ENCODE measurements around the gene NOL4. TPM values are rescaled to one million over a fixed set of nuclear protein-coding genes. Genes with fewer than 3 reads are reported as not detected.

NOL4 gene
- total and polyA plus RNA-seq, 2 of the 8 experiments (the other 6 are each of a cell fraction or from before 2014, with no cell fraction given) = 0.18 to 2.6 TPM

DNA sequence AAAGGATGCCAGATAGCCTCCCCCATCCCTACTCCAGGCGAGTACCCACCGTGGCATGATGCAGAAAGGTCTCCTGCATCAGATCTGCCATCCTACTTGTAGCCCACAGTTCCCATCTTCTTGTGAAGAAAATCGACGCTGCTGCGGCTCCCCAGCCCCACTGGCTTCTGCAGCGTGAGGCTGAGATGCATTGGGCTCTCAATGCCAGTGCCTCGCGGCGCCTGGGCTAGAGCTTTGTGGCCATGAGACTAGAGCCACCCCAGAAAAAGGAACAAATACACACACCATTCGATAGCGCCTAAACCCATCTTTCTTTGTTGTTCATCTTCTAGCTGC lies 2.8 kb downstream of the NOL4 start:
- Histone ChIP-seq H3K27me3 (replicated peaks in 1 of 4; ENCODE audit: control insufficient read depth in 3 of 4, extremely low read depth in 1 of 4, insufficient read depth in 3 of 4, low read length in 3 of 4) (peaks cover 8 to 41% (median 26%) of the 10 kb centered on the region in 4 experiments; a peak in 6 of 7 replicates), H3K79me2 (ENCODE audit: control insufficient read depth in 1 of 2, insufficient read depth in 2 of 2, low read length in 2 of 2) (no peaks in the 10 kb centered on the region), H2BK12ac (ENCODE audit: low read depth, low read length) (no peak overlapping the region), H3K23ac (ENCODE audit: insufficient read length) (no peak overlapping the region), H3K4me3 (ENCODE audit: extremely low read depth in 1 of 4, insufficient read depth in 2 of 4, low read depth in 3 of 4, low read length in 4 of 4) (peak overlapping the region; percentile 49 to 73 (median 62)), H3K4ac (replicated peaks; ENCODE audit: insufficient read length, low read depth, low read length) (no peak overlapping the region), H3K9me3 (ENCODE audit: insufficient read depth in 2 of 2, low read depth in 1 of 2, low read length in 1 of 2) (no peaks in the 10 kb centered on the region), H3K4me1 (replicated peaks in 1 of 4; ENCODE audit: control insufficient read depth in 3 of 4, insufficient read depth in 4 of 4, low read length in 3 of 4) (peaks cover 3 to 6% (median 4%) of the 10 kb centered on the region in 4 experiments; a peak in 6 of 7 replicates), H2BK15ac (ENCODE audit: low read length) (no peak overlapping the region), H3K14ac (ENCODE audit: insufficient read length) (no peak overlapping the region), H4K8ac (ENCODE audit: extremely low read depth, insufficient read depth, low read length) (peak overlapping the region; percentile 66), H4K91ac (replicated peaks; ENCODE audit: insufficient read length, low read length) (no peak overlapping the region), H2BK5ac (ENCODE audit: low read depth, low read length) (no peak overlapping the region), H2BK120ac (replicated peaks; ENCODE audit: low read depth, low read length) (no peak overlapping the region), H3K36me3 (ENCODE audit: control insufficient read depth in 2 of 4, insufficient read depth in 4 of 4, low read length in 3 of 4) (no peaks in the 10 kb centered on the region), H2AK5ac (ENCODE audit: low read depth, low read length) (no peak overlapping the region), H3K23me2 (ENCODE audit: low read depth, low read length) (peaks cover 25% of the 10 kb centered on the region), H3K79me1 (ENCODE audit: low read depth, low read length) (no peaks in the 10 kb centered on the region), H3K9ac (replicated peaks in 1 of 4; ENCODE audit: extremely low read depth in 1 of 4, low read depth in 3 of 4, low read length in 3 of 4) (no peak overlapping the region; a peak in 1 of 7 replicates), H3K56ac (replicated peaks; ENCODE audit: insufficient read length, low read depth, low read length) (no peak overlapping the region), H4K20me1 (replicated peaks in 1 of 2; ENCODE audit: control insufficient read depth in 1 of 2, insufficient read depth in 2 of 2, low read length in 2 of 2) (no peaks in the 10 kb centered on the region), H4K5ac (ENCODE audit: insufficient read length, low read depth, low read length) (no peak overlapping the region), H3K27ac (ENCODE audit: low read depth, low read length) (no peak overlapping the region), H3K4me2 (ENCODE audit: insufficient read depth in 1 of 2, low read depth in 2 of 2, low read length in 2 of 2) (peak overlapping the region; percentile 79 to 100), H2BK20ac (ENCODE audit: low read length) (0 out of 2 replicates have a peak overlapping the region, but pooled peaks have one; percentile 27), H2AFZ (ENCODE audit: low read length) (peak overlapping the region; percentile 84), H3K18ac (ENCODE audit: extremely low read depth, low read length) (peak overlapping the region; percentile 68; the same call in 1 of the 2 replicates)
- ChIA-PET CTCF (ENCODE audit: partially characterized antibody) (interaction anchor here (0.7 to 2.5 kb wide), 5 partner anchors 11 to 102 kb away, joined by 3 to 11 read pairs (median 4); no protein-coding TSS in a partner anchor), POLR2A (ENCODE audit: partially characterized antibody) (no interaction called here)
- FAIRE-seq (no peak), DNase-seq (ENCODE audit: low read depth in 1 of 2, low spot score in 2 of 2) (peak in 1 of 2 experiments; percentile 58)
- TF ChIP-seq KDM1A (IDR thresholded peaks at IDR 0.05; ENCODE audit: borderline replicate concordance, low read length) (no peak), KDM4A (IDR thresholded peaks at IDR 0.05; ENCODE audit: low read depth, low read length, severe bottlenecking) (peak; percentile 36)
- 3% methylated on average over 11 of the region's 11 CpGs; no CpG with 5 or more reads in 1 of the 2 experiments for WGBS, 2 experiments (ENCODE audit: extremely low coverage in 1 of 2, insufficient coverage in 1 of 2, insufficient read length in 1 of 2, insufficient replicate concordance in 2 of 2, low coverage in 1 of 2, low lambda C conversion rate in 2 of 2, missing lambda C conversion rate in 1 of 2)
